ENCODE measurements around the gene MPPED1. TPM values are rescaled to one million over a fixed set of nuclear protein-coding genes. Genes with fewer than 3 reads are reported as not detected.

Gene MPPED1
- total and polyA plus RNA-seq, 2 experiments from 2014 or later = 0.30 to 0.97 TPM

DNA sequence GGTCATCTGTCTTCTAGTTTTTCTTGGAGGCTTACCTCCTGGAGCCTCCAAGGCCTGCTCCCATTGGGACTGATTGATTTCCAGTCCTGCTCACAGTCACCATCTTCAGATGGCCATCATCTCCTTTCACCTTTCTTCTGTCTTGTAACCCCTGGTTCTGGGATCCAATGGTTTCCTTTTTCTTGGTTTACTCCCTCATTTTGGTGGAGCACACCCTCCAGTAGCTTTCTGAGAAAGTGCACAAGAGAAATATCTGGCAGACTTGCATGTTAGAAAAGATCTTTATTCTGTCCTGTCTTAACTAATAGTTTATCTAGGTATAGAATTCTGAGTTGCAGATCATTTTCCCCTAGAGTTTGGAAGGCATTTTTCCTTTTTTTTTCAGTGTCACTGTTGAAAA, 50.9 kb downstream of the MPPED1 start:
- Histone ChIP-seq H3K79me2 (no peaks in the 10 kb centered on the region), H4K20me1 (ENCODE audit: insufficient read depth, poor library complexity, severe bottlenecking) (no peaks in the 10 kb centered on the region), H3K9me2 (replicated peaks; ENCODE audit: insufficient read depth) (no peaks in the 10 kb centered on the region), H2AFZ (no peak overlapping the region), H3K9me3 (ENCODE audit: low read depth) (no peaks in the 10 kb centered on the region), H3K4me2 (no peak overlapping the region), H3K4me1 (ENCODE audit: insufficient read depth) (no peaks in the 10 kb centered on the region), H3K27me3 (peaks cover 4% of the 10 kb centered on the region), H3K4me3 (no peak overlapping the region), H3K27ac (no peak overlapping the region), H3K36me3 (replicated peaks; ENCODE audit: insufficient read depth, low read depth) (no peaks in the 10 kb centered on the region)
- TF ChIP-seq EZH2phosphoT487 (IDR thresholded peaks at IDR 0.05; ENCODE audit: low read depth, severe bottlenecking, unreplicated experiment) (no peak), EZH2 (IDR thresholded peaks at IDR 0.05; ENCODE audit: borderline replicate concordance) (no peak)
- TF ChIP-seq, protein P1, sequence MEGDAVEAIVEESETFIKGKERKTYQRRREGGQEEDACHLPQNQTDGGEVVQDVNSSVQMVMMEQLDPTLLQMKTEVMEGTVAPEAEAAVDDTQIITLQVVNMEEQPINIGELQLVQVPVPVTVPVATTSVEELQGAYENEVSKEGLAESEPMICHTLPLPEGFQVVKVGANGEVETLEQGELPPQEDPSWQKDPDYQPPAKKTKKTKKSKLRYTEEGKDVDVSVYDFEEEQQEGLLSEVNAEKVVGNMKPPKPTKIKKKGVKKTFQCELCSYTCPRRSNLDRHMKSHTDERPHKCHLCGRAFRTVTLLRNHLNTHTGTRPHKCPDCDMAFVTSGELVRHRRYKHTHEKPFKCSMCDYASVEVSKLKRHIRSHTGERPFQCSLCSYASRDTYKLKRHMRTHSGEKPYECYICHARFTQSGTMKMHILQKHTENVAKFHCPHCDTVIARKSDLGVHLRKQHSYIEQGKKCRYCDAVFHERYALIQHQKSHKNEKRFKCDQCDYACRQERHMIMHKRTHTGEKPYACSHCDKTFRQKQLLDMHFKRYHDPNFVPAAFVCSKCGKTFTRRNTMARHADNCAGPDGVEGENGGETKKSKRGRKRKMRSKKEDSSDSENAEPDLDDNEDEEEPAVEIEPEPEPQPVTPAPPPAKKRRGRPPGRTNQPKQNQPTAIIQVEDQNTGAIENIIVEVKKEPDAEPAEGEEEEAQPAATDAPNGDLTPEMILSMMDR (IDR thresholded peaks at IDR 0.05; ENCODE audit: poor library complexity) = no peak
- no peak for DNase-seq (ENCODE audit: low spot score)

GRCh38 chr22:43464809-43465208, 53.0 kb downstream of the MPPED1 start:
- WGBS (ENCODE audit: low lambda C conversion rate, missing lambda C conversion rate) = 83% methylated on average over 8 of the region's 8 CpGs

GRCh38 chr22:43465291-43466015, 53.6 kb downstream of the MPPED1 start:
- no peak for DNase-seq (ENCODE audit: low spot score)
- Histone ChIP-seq H3K79me2 (no peaks in the 10 kb centered on the region), H3K4me3 (no peak overlapping the region), H3K9me2 (replicated peaks; ENCODE audit: insufficient read depth) (no peaks in the 10 kb centered on the region), H3K9me3 (ENCODE audit: low read depth) (no peaks in the 10 kb centered on the region), H3K36me3 (replicated peaks; ENCODE audit: insufficient read depth, low read depth) (no peaks in the 10 kb centered on the region), H2AFZ (no peak overlapping the region), H4K20me1 (ENCODE audit: insufficient read depth, poor library complexity, severe bottlenecking) (no peaks in the 10 kb centered on the region), H3K4me1 (ENCODE audit: insufficient read depth) (no peaks in the 10 kb centered on the region), H3K27ac (no peak overlapping the region), H3K27me3 (no peaks in the 10 kb centered on the region), H3K4me2 (no peak overlapping the region)
- TF ChIP-seq, protein P1 (IDR thresholded peaks at IDR 0.05; ENCODE audit: poor library complexity) = no peak
- TF ChIP-seq EZH2 (IDR thresholded peaks at IDR 0.05; ENCODE audit: borderline replicate concordance) = no peak
- TF ChIP-seq EZH2phosphoT487 (IDR thresholded peaks at IDR 0.05; ENCODE audit: low read depth, severe bottlenecking, unreplicated experiment) = no peak
- 91% methylated on average over 23 of the region's 23 CpGs for WGBS (ENCODE audit: low lambda C conversion rate, missing lambda C conversion rate)

More at GRCh38 chr22:43464809-43465208, 53.0 kb downstream of the MPPED1 start:
- Histone ChIP-seq H3K4me1 (ENCODE audit: insufficient read depth) (no peaks in the 10 kb centered on the region), H3K9me3 (ENCODE audit: low read depth) (no peaks in the 10 kb centered on the region), H3K27ac (no peak overlapping the region), H3K27me3 (no peaks in the 10 kb centered on the region), H3K9me2 (replicated peaks; ENCODE audit: insufficient read depth) (no peaks in the 10 kb centered on the region), H3K4me3 (no peak overlapping the region), H3K79me2 (no peaks in the 10 kb centered on the region), H4K20me1 (ENCODE audit: insufficient read depth, poor library complexity, severe bottlenecking) (no peaks in the 10 kb centered on the region), H2AFZ (no peak overlapping the region), H3K4me2 (no peak overlapping the region), H3K36me3 (replicated peaks; ENCODE audit: insufficient read depth, low read depth) (no peaks in the 10 kb centered on the region)
- TF ChIP-seq EZH2 (IDR thresholded peaks at IDR 0.05; ENCODE audit: borderline replicate concordance) (no peak), EZH2phosphoT487 (IDR thresholded peaks at IDR 0.05; ENCODE audit: low read depth, severe bottlenecking, unreplicated experiment) (no peak)
- TF ChIP-seq, protein P1 (IDR thresholded peaks at IDR 0.05; ENCODE audit: poor library complexity) = no peak
- DNase-seq (ENCODE audit: low spot score) = no peak

All from hepatocyte (in vitro differentiated cells).